MCF 10A (cell line): ENCODE data around the gene MRPL3. TPM values are rescaled to one million over a fixed set of nuclear protein-coding genes. Genes with fewer than 3 reads are reported as not detected.
A peak's percentile ranks its signal among the peaks of the same experiment; 100 is the strongest.

Experiments
- BruUV-seq: library from RNA; stranded (reverse); fragments of 400-500 nt; replicated peaks from 2 replicates; lab custom pipeline; 2021; lab: Mats Ljungman, UMichigan
- CTCF ChIA-PET: fragments of 300-600 bp; sonication (Branson Sonifier 250); formaldehyde crosslinking; extraction: SDS; loops from one replicate; lab custom pipeline; 2021; ENCODE audit warnings: antibody characterized with exemption, inconsistent platforms; lab: Yijun Ruan, JAX
- POLR2A ChIA-PET: fragments of 300-600, 350-650 bp; sonication (Branson Sonifier 250); formaldehyde crosslinking; extraction: SDS; loops from one replicate; lab custom pipeline; 2020; ENCODE audit warnings: antibody characterized with exemption, inconsistent platforms; lab: Yijun Ruan, JAX
- DNase-seq: peaks from one replicate; pipeline ENCODE4 v3.0.0-alpha.2; 2018; ENCODE audit not compliant: unreplicated experiment
- H3K27ac Mint-ChIP-seq: one replicate; pipeline ENCODE4 v1.8.0; 2022; ENCODE audit warnings: mild to moderate bottlenecking, low read depth, mixed read lengths; ENCODE audit not compliant: unreplicated experiment
- H3K27me3 Mint-ChIP-seq: one replicate; pipeline ENCODE4 v1.8.0; 2022; ENCODE audit warnings: mixed read lengths; ENCODE audit not compliant: insufficient read depth, unreplicated experiment
- H3K36me3 Mint-ChIP-seq: one replicate; pipeline ENCODE4 v1.8.0; 2022; ENCODE audit warnings: mild to moderate bottlenecking, moderate library complexity, mixed read lengths; ENCODE audit not compliant: insufficient read depth, unreplicated experiment
- H3K4me1 Mint-ChIP-seq: one replicate; pipeline ENCODE4 v1.8.0; 2022; ENCODE audit warnings: mixed read lengths; ENCODE audit not compliant: insufficient read depth, unreplicated experiment
- H3K4me3 Mint-ChIP-seq: one replicate; pipeline ENCODE4 v1.8.0; 2022; ENCODE audit warnings: mild to moderate bottlenecking, moderate library complexity, mixed read lengths; ENCODE audit not compliant: unreplicated experiment
- H3K9me3 Mint-ChIP-seq: one replicate; pipeline ENCODE4 v1.8.0; 2022; ENCODE audit warnings: mixed read lengths; ENCODE audit not compliant: unreplicated experiment
- CTCF ChIP-seq: fragments of 200-600 bp; IDR thresholded peaks from one replicate; pipeline ENCODE4 v1.8.0; 2022; ENCODE audit warnings: antibody characterized with exemption, mild to moderate bottlenecking; ENCODE audit not compliant: unreplicated experiment
- intact Hi-C: fragments of 100-400 bp; cut with micrococcal nuclease; formaldehyde crosslinking; loops from 2 replicates; pipeline ENCODE4 v1.14.1; 2022
- total RNA-seq: library from RNA; stranded (reverse); gene quantifications from 2 replicates; pipeline ENCODE4 v1.2.3, GENCODE V29; 2022

MRPL3 gene
- total RNA-seq, 1 experiment from 2014 or later = 179 TPM

- CTCF ChIA-PET = no interaction called here
Observed at GRCh38 chr3:131538968-131539367, 36.2 kb upstream of the MRPL3 start.

GRCh38 chr3:131537531-131537930 is 34.8 kb upstream of the MRPL3 start:
- Mint-ChIP-seq H3K9me3 (no peaks in the 10 kb centered on the region), H3K36me3 (no peaks in the 10 kb centered on the region), H3K27ac (no peak overlapping the region), H3K4me3 (no peak overlapping the region), H3K4me1 (peaks cover 13% of the 10 kb centered on the region), H3K27me3 (peaks cover 17% of the 10 kb centered on the region)
- CTCF ChIA-PET = interaction anchor here (2.6 kb wide), 1 partner anchor 12 kb away, joined by 6 read pairs; no protein-coding TSS in a partner anchor
- no peak for DNase-seq
- no peak for TF ChIP-seq CTCF
- BruUV-seq = no TSS peak
- POLR2A ChIA-PET = interaction anchor here (0.6 to 0.7 kb wide), 2 partner anchors 57 to 103 kb away, joined by 3 read pairs; no protein-coding TSS in a partner anchor
- intact Hi-C loops = loop anchor here (10.0 kb wide), 1 partner anchor 483 kb away; no protein-coding TSS in a partner anchor

More at GRCh38 chr3:131538968-131539367, 36.2 kb upstream of the MRPL3 start:
- no peak overlapping the region for H3K4me3 Mint-ChIP-seq
- POLR2A ChIA-PET = interaction anchor here (1.1 kb wide), 1 partner anchor 12 kb away, joined by 3 read pairs; no protein-coding TSS in a partner anchor
- intact Hi-C loops = loop anchor here (10.0 kb wide), 1 partner anchor 484 kb away; no protein-coding TSS in a partner anchor
- H3K27ac Mint-ChIP-seq = no peak overlapping the region
- H3K4me1 Mint-ChIP-seq = peaks cover 17% of the 10 kb centered on the region
- no peak for TF ChIP-seq CTCF
- peaks cover 15% of the 10 kb centered on the region for H3K27me3 Mint-ChIP-seq
- no TSS peak for BruUV-seq
- no peaks in the 10 kb centered on the region for H3K36me3 Mint-ChIP-seq
- H3K9me3 Mint-ChIP-seq = no peaks in the 10 kb centered on the region
- no peak for DNase-seq

GRCh38 chr3:131535596-131535995 is 32.8 kb upstream of the MRPL3 start:
- H3K9me3 Mint-ChIP-seq = no peaks in the 10 kb centered on the region
- H3K4me3 Mint-ChIP-seq = no peak overlapping the region
- ChIA-PET CTCF (interaction anchor here (1.4 to 2.6 kb wide), 2 partner anchors 14 to 56 kb away, joined by 3 to 6 read pairs; no protein-coding TSS in a partner anchor), POLR2A (interaction anchor here (0.6 to 1.7 kb wide), 2 partner anchors 34 to 472 kb away, joined by 3 to 7 read pairs; no protein-coding TSS in a partner anchor)
- peak; percentile 69 for DNase-seq
- no peak overlapping the region for H3K27ac Mint-ChIP-seq
- no peaks in the 10 kb centered on the region for H3K36me3 Mint-ChIP-seq
- BruUV-seq = no TSS peak
- TF ChIP-seq CTCF = no peak
- intact Hi-C loops = loop anchor here (10.0 kb wide), 1 partner anchor 481 kb away; no protein-coding TSS in a partner anchor
- peaks cover 24% of the 10 kb centered on the region for H3K27me3 Mint-ChIP-seq
- peaks cover 13% of the 10 kb centered on the region for H3K4me1 Mint-ChIP-seq

GRCh38 chr3:131535131-131535530 is 32.4 kb upstream of the MRPL3 start:
- ChIA-PET CTCF (interaction anchor here (1.4 to 2.6 kb wide), 2 partner anchors 14 to 55 kb away, joined by 3 to 6 read pairs; no protein-coding TSS in a partner anchor), POLR2A (interaction anchor here (0.6 to 1.7 kb wide), 2 partner anchors 34 to 472 kb away, joined by 3 to 7 read pairs; no protein-coding TSS in a partner anchor)
- BruUV-seq = no TSS peak
- DNase-seq = peak; percentile 85
- no peak overlapping the region for H3K4me3 Mint-ChIP-seq
- H3K4me1 Mint-ChIP-seq = peaks cover 13% of the 10 kb centered on the region
- no peak for TF ChIP-seq CTCF
- H3K27ac Mint-ChIP-seq = no peak overlapping the region
- intact Hi-C loops = loop anchor here (10.0 kb wide), 1 partner anchor 480 kb away; no protein-coding TSS in a partner anchor
- peaks cover 24% of the 10 kb centered on the region for H3K27me3 Mint-ChIP-seq
- H3K9me3 Mint-ChIP-seq = no peaks in the 10 kb centered on the region
- H3K36me3 Mint-ChIP-seq = no peaks in the 10 kb centered on the region
